ENCODE results near the gene ENC1.

The ENC1 gene

DNA sequence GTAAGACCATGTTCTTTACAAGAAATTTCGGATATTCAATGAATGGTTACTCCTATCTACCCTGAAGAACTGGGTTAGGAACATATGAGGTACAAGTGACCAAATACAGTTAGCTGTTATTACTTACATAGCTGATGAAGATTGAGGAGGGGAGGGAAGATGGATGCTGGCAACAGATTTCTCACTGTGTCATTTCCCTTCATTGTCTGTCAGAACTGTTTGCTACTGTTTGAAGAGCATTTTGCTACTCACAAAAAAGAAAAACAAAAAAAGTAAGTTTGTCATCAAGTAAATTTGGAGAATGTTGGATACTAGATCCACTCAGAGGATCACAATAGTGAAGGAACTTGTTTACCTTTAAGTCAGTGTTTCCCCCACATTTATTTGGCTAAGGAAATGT, 53.7 kb downstream of the ENC1 start:
- no peak for TF ChIP-seq PAX5 (IDR thresholded peaks at IDR 0.05; ENCODE audit: insufficient read depth, low read length, severe bottlenecking)
- no peak for TF ChIP-seq TAF1 (IDR thresholded peaks at IDR 0.05; ENCODE audit: low read depth, low read length)
- TF ChIP-seq POLR2A (IDR thresholded peaks at IDR 0.05; ENCODE audit: low read depth, low read length): no peak
- TF ChIP-seq POLR2AphosphoS5 (IDR thresholded peaks at IDR 0.05; ENCODE audit: low read depth, low read length): no peak
- TF ChIP-seq SPI1 (IDR thresholded peaks at IDR 0.05; ENCODE audit: low read depth, low read length): no peak
- TF ChIP-seq POU2F2 (IDR thresholded peaks at IDR 0.05; ENCODE audit: low read depth, low read length): no peak
- no peak for FAIRE-seq
- DNase-seq (ENCODE audit: insufficient read length, low spot score): no peak

DNA sequence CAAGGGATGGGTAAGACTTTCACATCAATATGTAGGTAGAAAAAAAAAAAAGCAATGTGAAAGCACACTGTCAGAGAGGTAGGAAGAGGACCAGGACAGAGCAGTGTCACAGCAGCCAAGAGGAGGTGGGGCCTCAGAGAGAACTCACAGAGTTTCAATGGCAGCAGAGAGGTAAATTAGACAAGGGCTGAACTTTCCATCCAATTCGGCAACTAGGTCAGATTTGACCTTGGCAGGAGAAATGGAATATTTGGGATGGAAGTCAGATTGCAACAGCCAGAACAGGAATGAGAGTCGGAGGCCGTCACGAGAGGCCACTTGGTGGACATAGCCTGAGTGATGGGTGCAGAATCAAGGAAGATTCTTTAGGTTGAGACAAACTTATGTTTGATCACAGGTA, 57.7 kb downstream of the ENC1 start:
- FAIRE-seq: no peak
- TF ChIP-seq POLR2A (IDR thresholded peaks at IDR 0.05; ENCODE audit: low read depth, low read length) (no peak), PAX5 (IDR thresholded peaks at IDR 0.05; ENCODE audit: insufficient read depth, low read length, severe bottlenecking) (no peak), TAF1 (IDR thresholded peaks at IDR 0.05; ENCODE audit: low read depth, low read length) (no peak), SPI1 (IDR thresholded peaks at IDR 0.05; ENCODE audit: low read depth, low read length) (no peak)
- no peak for DNase-seq (ENCODE audit: insufficient read length, low spot score)

DNA sequence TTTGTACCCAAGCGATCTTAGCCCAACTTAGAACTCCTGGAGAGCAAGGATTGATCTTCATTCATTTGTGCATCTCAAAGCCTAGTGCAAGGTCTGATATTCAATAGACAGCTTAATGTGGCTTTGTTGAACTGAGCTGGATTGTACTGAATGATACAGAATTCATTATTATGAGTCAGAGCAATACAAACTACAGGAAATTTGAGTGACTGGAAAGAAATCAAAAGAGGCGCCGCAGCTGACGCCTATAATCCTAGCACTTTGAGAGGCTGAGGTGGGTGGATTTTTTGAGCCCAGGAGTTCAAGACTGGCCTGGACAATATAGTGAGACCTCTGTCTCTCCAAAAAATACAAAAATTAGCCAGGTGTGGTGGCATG, 58.6 kb downstream of the ENC1 start:
- no peak for TF ChIP-seq PAX5 (IDR thresholded peaks at IDR 0.05; ENCODE audit: insufficient read depth, low read length, severe bottlenecking)
- TF ChIP-seq POLR2AphosphoS5 (IDR thresholded peaks at IDR 0.05; ENCODE audit: low read depth, low read length): no peak
- TF ChIP-seq SPI1 (IDR thresholded peaks at IDR 0.05; ENCODE audit: low read depth, low read length): no peak
- TF ChIP-seq TAF1 (IDR thresholded peaks at IDR 0.05; ENCODE audit: low read depth, low read length): no peak
- TF ChIP-seq POU2F2 (IDR thresholded peaks at IDR 0.05; ENCODE audit: low read depth, low read length): no peak
- TF ChIP-seq POLR2A (IDR thresholded peaks at IDR 0.05; ENCODE audit: low read depth, low read length): no peak
- no peak for DNase-seq (ENCODE audit: insufficient read length, low spot score)
- FAIRE-seq: no peak

DNA sequence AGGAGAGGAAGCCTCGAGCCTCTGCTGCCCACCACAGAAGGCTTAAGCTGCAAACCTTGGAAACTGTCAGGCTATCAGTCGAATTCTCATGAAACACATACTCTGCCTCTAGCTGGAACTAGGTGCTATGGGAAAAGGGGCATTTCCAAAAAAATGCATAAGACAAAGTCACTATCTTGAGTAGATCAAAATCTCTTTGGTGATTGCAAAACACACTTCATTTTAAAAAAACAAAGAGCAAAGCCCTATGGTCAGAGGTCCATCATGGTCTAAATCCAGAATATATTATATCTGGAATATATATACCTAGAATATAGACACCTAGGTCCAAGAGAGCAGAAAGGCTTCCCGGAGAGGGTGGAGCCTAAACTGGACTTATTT, 59.8 kb downstream of the ENC1 start:
- no peak for DNase-seq (ENCODE audit: insufficient read length, low spot score)
- FAIRE-seq: no peak
- no peak for TF ChIP-seq POLR2AphosphoS5 (IDR thresholded peaks at IDR 0.05; ENCODE audit: low read depth, low read length)
- no peak for TF ChIP-seq PAX5 (IDR thresholded peaks at IDR 0.05; ENCODE audit: insufficient read depth, low read length, severe bottlenecking)
- no peak for TF ChIP-seq POU2F2 (IDR thresholded peaks at IDR 0.05; ENCODE audit: low read depth, low read length)
- TF ChIP-seq POLR2A (IDR thresholded peaks at IDR 0.05; ENCODE audit: low read depth, low read length): no peak
- TF ChIP-seq SPI1 (IDR thresholded peaks at IDR 0.05; ENCODE audit: low read depth, low read length): no peak
- no peak for TF ChIP-seq TAF1 (IDR thresholded peaks at IDR 0.05; ENCODE audit: low read depth, low read length)

DNA sequence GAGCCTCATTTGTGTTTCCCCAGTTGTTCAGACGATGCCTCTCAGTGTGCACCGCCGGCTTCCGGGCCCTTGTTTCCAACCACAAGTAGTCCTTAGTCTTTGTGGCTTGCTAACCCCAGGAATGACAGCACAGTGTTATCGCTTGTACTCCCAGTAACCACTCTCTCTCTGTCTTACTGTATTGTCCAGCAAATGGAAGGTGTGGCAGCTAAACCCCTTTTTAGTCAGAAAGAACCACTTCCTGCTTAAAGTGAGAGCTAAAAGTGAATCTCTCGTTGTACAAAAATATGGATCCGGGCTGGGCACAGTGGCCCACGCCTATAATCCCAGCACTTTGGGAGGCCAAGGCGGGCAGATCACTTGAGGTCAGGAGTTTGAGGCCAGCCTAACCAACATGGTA, 61.3 kb downstream of the ENC1 start:
- TF ChIP-seq POU2F2 (IDR thresholded peaks at IDR 0.05; ENCODE audit: low read depth, low read length) (peak; percentile 70; the same call in 1 of the 2 replicates), PAX5 (IDR thresholded peaks at IDR 0.05; ENCODE audit: insufficient read depth, low read length, severe bottlenecking) (no peak), POLR2A (IDR thresholded peaks at IDR 0.05; ENCODE audit: low read depth, low read length) (no peak), TAF1 (IDR thresholded peaks at IDR 0.05; ENCODE audit: low read depth, low read length) (no peak), SPI1 (IDR thresholded peaks at IDR 0.05; ENCODE audit: low read depth, low read length) (peak; percentile 83)
- DNase-seq (ENCODE audit: insufficient read length, low spot score): no peak
- FAIRE-seq: peak; percentile 58

DNA sequence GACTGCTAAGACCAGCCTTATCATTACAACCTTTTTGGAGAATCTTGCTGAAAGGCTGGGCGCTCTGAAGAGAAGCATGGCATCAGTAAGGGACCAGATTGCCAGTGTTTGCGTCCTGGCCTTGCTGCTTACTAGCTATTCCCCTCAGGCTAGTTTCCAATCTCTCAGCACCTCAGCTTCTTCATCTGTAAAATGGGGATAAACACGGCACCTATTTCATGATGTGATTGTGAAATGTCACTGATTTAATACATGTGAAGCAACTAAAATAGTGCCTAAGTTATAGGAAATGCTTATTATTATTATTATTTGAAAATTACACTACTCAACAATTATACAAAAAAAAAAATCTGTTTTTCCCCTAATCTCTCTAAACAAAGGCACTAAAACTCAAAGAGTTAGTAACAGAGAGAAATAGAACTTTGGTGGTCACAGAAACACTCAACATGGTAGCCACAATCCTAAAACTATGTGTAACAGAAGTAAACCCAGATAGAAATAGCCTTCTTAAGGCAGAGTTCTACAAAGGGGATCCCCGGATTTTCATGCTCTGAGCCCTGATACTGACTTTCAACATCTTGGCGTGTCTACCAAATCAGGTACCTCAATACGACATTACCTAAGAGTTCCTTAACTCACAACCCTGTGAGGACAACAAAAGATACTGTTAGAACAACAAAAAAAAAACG, 62.0 kb downstream of the ENC1 start:
- DNase-seq (ENCODE audit: insufficient read length, low spot score) (no peak), FAIRE-seq (no peak)
- no peak for TF ChIP-seq SPI1 (IDR thresholded peaks at IDR 0.05; ENCODE audit: low read depth, low read length)
- TF ChIP-seq POU2F2 (IDR thresholded peaks at IDR 0.05; ENCODE audit: low read depth, low read length): no peak
- TF ChIP-seq POLR2AphosphoS5 (IDR thresholded peaks at IDR 0.05; ENCODE audit: low read depth, low read length): no peak
